Activated gamma-delta T cell treated with anti-CD3 and anti-CD28 coated beads, Interleukin-2, amount 50 U/mL, for 16 hours (primary cell): Measurements from ENCODE around the gene SPEM1.

Source experiments
- DNase-seq: peaks from one replicate; pipeline ENCODE4 v3.0.0-alpha.2; 2020; ENCODE audit warnings: low read depth

Gene SPEM1

DNA sequence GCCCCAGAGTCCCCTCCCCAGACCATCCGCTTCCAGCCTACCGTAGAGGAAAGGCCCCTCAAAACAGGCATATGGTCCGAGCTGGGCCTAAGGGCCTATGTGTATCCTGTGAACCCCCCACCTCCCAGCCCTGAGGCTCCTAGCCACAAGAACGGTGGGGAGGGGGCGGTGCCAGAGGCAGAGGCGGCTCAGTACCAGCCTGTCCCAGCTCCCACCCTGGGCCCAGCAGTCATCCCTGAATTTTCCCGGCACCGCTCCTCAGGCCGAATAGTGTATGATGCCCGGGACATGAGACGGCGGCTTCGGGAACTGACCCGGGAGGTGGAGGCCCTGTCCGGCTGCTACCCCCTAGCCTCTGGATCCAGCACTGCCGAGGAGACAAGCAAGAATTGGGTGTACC lies 1.1 kb downstream of the SPEM1 start:
- no peak for DNase-seq

DNA sequence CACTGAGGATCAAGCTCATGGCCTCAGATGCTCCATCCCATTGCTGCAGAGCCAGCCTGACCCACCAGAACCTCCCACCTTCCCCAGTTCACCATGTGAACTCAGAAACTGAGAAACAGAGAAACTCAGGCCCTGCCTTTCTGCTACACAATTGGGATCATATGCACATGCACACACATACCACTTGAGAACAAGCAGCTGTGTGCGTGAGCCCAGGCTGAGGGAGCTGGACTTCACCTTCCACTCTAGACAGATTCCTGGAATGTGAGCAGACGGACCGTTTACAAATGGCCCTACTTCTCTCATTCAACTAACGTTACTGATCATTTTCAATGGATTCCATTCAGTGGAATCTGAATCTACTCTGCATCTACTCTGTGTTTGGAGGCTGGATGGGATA lies 3.6 kb downstream of the SPEM1 start:
- DNase-seq, result no peak

DNA sequence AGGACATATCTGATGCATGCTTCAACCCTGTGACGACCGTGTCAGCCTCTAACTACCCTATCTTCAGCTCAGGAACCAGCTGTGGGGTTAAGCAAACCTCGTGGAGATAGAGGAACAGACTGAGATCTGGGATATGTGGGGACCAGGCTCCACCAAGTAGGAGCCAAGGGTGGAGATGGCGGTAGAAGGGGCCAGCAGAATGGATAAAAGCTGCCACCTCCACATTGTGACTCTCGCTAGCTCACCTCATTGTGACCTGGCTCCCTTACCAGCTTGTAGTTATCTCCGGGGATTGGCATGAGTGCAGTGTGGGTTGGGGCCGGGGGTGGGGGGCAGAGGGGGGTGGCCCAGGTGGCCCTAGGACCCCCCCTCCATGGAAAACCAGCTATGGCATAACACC lies 5.2 kb downstream of the SPEM1 start, which contains the start of gene SPEM2:
Gene SPEM2, plus strand, starts transcription at position 301 of the 400 bp plus-strand sequence. Its CDS starts 73 bp downstream, at position 374.
- no peak for DNase-seq

- no peak for DNase-seq
These were observed 5.6 kb downstream of the SPEM1 start for GRCh38 chr17:7425756-7426155.

GRCh38 chr17:7426203-7426863 lies 6.2 kb downstream of the SPEM1 start:
- DNase-seq, result no peak

DNA sequence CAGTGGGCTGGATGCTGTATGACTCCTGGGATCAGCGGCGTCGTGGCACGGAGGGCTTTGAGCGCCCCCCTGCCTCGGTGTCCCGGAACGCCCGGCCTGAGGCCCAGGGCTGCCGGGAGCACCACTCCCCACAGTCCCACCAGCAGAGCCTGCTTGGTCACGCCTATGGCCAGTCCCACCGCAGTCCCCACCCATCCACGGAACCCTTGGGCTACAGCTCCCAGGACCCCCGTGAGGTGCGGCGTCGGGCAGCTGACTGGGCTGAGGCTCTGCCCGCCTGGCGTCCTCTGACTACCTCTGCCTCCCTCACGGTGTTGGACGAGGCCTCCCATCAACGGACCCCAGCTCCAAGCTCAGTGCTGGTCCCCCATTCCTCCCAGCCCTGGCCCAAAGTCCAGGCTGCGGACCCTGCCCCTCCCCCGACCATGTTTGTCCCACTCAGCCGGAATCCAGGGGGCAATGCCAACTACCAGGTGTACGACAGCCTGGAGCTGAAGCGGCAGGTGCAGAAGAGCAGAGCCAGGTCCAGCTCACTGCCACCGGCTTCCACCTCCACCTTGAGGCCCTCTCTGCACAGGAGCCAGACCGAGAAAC lies 6.9 kb downstream of the SPEM1 start:
- DNase-seq, result no peak

GRCh38 chr17:7427549-7427948 lies 7.4 kb downstream of the SPEM1 start:
- no peak for DNase-seq

GRCh38 chr17:7428557-7428956 lies 8.4 kb downstream of the SPEM1 start, which contains the start of gene SPEM3:
TSS of gene SPEM3 (plus strand) at chr17:7428857. CDS start at chr17:7428903, 46 bp downstream.
- no peak for DNase-seq

DNA sequence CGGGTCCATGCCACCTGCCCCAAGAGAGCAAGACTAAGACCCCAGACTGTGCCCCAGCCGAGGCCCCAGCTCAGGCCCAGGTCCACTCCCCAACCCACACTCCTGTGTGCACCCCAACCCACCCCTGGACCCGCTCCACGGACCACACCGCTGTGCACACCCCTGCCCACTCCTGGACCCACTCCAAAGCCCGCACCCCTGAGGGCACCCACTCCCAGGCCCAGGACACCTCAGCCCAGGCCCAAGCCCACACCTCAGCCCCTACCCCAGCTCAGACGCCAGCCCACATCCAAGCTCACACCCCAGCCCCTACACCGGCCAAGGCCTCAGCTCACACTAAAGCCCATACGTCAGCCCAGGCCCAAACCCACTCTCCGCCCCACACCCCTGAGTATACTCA lies 9.6 kb downstream of the SPEM1 start:
- no peak for DNase-seq

DNA sequence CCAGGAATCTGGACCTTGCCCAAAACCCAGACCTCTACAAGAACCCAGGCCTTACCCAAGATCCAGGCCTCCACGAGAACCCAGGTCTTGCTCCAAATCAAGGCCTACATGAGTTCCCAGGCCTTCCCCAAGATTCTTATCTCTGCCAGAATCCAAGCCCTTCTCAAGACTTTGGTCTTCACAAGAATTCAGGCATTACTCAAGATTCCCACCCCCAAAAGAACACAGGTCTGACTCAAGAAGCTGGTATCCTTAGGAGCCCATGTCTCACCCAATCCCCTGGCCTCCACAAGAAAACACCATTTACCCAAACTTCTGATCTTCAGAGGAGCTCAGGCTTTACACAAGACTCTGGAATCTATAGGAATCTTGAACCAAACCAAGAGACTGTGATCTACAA lies 11.1 kb downstream of the SPEM1 start:
- DNase-seq, result no peak

- no peak for DNase-seq
These were observed 12.2 kb downstream of the SPEM1 start for GRCh38 chr17:7432296-7432695.

DNA sequence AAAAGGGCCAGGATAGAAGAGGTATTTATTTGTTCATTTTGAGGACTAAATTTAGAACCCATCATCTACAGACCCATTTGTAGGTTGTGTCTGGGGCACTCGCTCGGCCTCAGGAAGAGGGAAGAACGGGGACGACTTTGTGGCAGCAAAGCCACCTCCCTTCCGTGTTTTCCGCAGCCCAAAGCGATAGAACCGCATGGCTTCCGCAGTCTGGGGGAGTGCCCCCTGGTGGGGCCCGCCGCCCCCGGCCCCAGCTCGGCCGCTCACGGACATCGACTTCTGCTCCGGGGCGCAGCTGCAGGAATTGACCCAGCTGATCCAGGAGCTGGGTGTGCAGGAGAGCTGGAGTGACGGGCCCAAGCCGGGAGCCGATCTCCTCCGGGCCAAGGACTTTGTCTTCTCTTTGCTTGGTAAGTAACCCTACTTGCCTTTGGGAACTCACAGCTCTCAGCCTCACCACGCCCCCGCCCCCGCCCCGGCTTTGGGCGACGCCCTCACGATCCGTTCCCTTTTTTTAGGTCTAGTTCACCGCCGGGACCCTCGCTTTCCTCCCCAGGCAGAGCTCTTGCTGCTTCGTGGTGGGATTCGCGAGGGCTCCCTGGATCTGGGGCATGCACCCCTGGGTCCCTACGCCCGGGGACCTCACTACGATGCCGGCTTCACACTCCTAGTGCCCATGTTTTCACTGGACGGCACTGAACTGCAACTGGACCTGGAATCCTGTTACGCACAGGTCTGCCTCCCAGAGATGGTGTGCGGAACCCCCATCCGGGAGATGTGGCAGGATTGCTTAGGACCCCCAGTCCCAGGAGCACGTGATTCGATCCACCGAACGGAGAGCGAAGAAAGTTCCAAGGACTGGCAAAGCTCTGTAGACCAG lies 15.8 kb downstream of the SPEM1 start:
- DNase-seq, result peak; percentile 27

- DNase-seq, result peak; percentile 65
These were observed 16.6 kb downstream of the SPEM1 start for GRCh38 chr17:7436556-7437368.

DNA sequence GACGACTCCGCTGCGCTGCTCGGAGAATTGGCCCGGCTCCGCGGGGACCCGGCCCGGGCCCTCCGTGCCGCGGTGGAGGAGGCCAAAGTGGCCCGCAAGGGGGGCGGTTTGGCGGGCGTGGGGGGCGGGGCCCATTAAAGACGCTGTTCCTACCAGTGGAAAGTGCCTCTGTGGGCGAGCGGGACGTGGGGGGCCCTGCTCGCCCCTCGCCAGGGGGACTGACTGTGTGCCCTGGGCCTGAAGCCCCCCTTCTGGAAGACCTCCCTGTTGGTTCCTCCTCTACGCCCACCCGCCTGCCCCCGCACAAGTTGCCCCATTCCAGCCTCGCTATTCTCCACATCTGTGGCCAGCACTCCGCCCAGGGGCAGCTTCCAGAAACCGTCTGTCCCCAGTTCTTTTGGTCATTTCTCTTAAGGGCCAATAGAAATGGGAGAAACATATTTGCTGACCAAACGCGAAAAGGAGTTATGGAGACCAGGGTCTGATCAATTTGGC lies 17.3 kb downstream of the SPEM1 start:
- DNase-seq, result no peak

GRCh38 chr17:7437950-7438614 lies 18.0 kb downstream of the SPEM1 start:
- DNase-seq, result no peak

DNA sequence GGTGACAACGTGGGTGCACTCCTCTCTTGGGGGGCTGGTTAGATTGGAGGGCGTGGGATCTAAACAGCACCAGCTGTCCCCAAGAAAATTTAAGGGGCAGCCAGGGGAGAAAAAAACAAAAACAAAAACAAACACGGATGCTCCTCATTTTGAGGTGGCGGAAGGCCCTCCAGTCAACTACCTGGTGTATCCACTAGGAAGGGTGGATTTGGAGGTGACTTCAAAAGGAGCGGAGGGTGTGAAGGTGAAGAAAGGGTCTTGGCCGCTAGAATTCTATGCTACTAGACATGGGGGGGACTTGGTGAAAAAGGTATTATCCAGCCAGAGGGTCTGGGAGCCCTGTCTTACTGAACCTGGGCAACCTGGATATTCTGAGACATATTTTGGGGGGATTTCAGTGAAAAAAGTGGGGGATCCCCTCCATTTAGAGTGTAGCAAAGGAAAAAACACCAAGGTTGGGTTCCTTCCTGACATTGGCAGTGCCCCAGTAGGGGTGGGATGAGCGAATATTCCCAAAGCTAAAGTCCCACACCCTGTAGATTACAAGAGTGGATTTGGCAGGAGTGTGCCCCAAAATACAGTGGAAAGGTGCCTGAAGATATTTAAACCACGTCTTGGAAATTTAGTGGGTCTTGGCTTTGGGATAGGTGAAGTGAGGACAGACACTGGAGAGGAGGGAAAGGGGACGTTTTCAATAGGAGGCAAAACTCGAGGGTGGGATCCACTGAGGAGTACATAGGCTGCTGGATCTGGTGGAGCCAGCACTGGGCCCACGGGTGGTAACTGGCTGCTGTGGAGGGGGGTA lies 18.7 kb downstream of the SPEM1 start:
- DNase-seq, result no peak

GRCh38 chr17:7439462-7440112 lies 19.5 kb downstream of the SPEM1 start, which contains the start of gene FGF11:
TSS of gene FGF11 (plus strand) at chr17:7439512. CDS start at chr17:7439621, 109 bp downstream.
- no peak for DNase-seq

DNA sequence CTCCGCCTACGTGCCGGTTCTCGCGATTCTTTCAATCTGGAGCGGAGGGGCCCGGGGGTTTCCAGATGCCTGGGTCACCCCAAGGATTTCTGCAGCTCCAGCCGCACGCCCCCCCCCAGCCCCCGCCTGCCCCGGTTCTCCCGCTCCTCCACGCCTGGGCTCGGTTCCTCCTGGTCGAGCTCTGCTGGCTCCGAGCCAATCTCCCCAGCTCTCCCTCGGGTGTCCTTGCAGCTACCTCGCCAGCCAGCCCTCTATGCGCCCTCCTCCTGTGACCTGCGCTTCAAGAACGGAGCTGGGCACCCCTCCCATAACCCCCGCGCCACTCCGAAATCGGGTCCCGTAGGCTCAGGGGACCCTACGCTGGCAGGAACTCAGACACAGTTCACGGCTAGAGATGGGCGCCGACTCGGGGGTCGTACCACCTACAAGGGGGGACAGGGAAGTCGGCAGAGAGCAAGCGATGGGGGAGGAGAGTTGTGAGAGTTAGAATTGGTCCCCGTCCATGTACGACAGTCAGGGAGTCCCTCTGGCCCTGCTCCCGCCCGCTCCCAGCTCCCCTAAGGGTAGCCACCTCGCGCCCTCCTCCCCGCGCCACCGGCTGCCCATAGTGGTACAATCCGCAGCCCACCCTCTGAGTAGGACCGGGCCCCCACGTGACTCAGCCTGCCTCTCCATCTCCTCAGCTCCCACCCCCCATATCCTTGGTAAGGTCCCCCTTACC lies 20.1 kb downstream of the SPEM1 start:
- DNase-seq, result no peak

DNA sequence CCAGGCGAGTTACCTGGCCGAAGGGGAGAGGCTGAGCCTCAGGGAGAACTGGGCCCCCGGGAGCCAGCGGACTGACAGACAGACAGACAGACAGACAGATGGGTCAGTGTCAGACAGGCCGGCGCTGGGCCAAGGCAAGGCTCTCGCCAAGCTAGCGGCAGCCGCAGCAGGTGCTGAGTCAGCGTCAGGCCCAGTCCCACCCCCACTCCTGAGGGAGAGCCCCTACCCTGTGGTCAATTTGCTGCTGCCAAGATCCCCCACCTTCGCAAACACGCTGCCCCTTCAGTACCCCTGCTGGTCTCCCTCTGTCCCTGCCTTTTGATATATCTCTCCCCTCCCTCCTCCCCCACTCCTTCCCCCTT lies 20.7 kb downstream of the SPEM1 start:
- no peak for DNase-seq
